Smooth muscle cell (in vitro differentiated cells): Measurements from ENCODE around the gene UBE2O. TPM values are rescaled to one million over a fixed set of nuclear protein-coding genes. Genes with fewer than 3 reads are reported as not detected.

Experiments used
- DNase-seq: peaks from one replicate; lab custom pipeline; 2025; ENCODE audit not compliant: unreplicated experiment; lab: John Stamatoyannopoulos, UW
- H2AFZ ChIP-seq: fragments of 200-600 bp; sonication (generic); 2 replicates; pipeline ENCODE4 v1.6.0; 2016; ENCODE audit warnings: antibody characterized with exemption, low read depth, mild to moderate bottlenecking
- H3F3A ChIP-seq: fragments of 200-600 bp; sonication (generic); 2 replicates; pipeline ENCODE4 v1.6.0; 2017; ENCODE audit warnings: antibody characterized with exemption, low read depth
- H3K27ac ChIP-seq: fragments of 200-600 bp; sonication (generic); 2 replicates; pipeline ENCODE4 v1.5.1; 2016; ENCODE audit warnings: low read depth, mild to moderate bottlenecking
- H3K27me3 ChIP-seq: fragments of 200-600 bp; sonication (generic); 2 replicates; pipeline ENCODE4 v1.6.1; 2016; ENCODE audit warnings: low read depth, mild to moderate bottlenecking
- H3K36me3 ChIP-seq: fragments of 200-600 bp; sonication (generic); 2 replicates; pipeline ENCODE4 v1.5.1; 2016; ENCODE audit warnings: low read depth
- H3K4me1 ChIP-seq: fragments of 200-600 bp; sonication (generic); 2 replicates; pipeline ENCODE4 v1.5.1; 2016; ENCODE audit warnings: low read depth
- H3K4me2 ChIP-seq: fragments of 200-600 bp; sonication (generic); 2 replicates; pipeline ENCODE4 v1.6.0; 2016; ENCODE audit warnings: mild to moderate bottlenecking
- H3K4me3 ChIP-seq: fragments of 200-600 bp; sonication (generic); 2 replicates; pipeline ENCODE4 v1.5.1; 2016; ENCODE audit warnings: mild to moderate bottlenecking
- H3K79me2 ChIP-seq: fragments of 200-600 bp; sonication (generic); 2 replicates; pipeline ENCODE4 v1.6.0; 2016; ENCODE audit warnings: low read depth, mild to moderate bottlenecking
- H3K9ac ChIP-seq: fragments of 200-600 bp; sonication (generic); 2 replicates; pipeline ENCODE4 v1.6.0; 2016; ENCODE audit warnings: low read depth
- H3K9me3 ChIP-seq: fragments of 200-600 bp; sonication (generic); replicated peaks from 2 replicates; pipeline ENCODE4 v1.5.1; 2016; ENCODE audit warnings: low read depth
- H4K20me1 ChIP-seq: fragments of 200-600 bp; sonication (generic); 2 replicates; pipeline ENCODE4 v1.6.0; 2016; ENCODE audit warnings: low read depth
- WGBS: methylation state at CpG from one replicate; pipeline ENCODE4 v1.1.7; 2016; ENCODE audit warnings: low lambda C conversion rate; 5-methylcytosine and 5-hydroxymethylcytosine counted together
- polyA plus RNA-seq: library from polyadenylated mRNA; unstranded; fragments of >200 nt; fragmentation: Nextera tagmentation; extraction: Ambion mirVana; gene quantifications from 2 replicates; pipeline ENCODE4 v1.2.1, GENCODE V29; 2016
- total RNA-seq: library from RNA; depleted of rRNA; stranded (reverse); fragments of >200 nt; gene quantifications from 2 replicates; pipeline ENCODE4 v1.2.3, GENCODE V29; 2014
- TF ChIP-seq, protein P1 (sequence below): fragments of 200-600 bp; sonication (generic); IDR thresholded peaks from 2 replicates; pipeline ENCODE4 v1.5.1; 2017; ENCODE audit warnings: borderline replicate concordance, mild to moderate bottlenecking, antibody characterized with exemption; ENCODE audit not compliant: insufficient read depth, poor library complexity, severe bottlenecking

UBE2O gene
- total and polyA plus RNA-seq, 2 experiments from 2014 or later, result 10.1 to 12.1 TPM

DNA sequence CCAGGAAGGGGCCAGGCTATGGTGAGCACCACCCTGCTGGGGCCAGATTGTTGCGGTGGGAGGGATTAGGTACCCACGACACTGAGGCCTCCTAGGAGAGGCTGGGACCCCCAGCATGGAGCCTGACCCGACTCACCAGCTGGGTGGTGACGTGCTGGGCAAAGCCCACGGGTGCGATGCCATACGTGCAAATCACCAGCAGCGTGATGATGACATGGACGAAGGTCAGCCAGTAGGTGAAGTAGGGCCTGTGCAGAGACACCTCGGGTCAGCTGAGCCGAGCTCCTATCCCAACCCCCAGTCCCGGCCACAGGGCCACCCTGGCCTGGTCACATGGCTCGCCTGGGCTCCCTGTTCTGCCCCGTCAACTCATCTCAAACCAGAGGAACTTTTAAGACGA lies 21.9 kb upstream of the UBE2O start:
- no peak overlapping the region for H3K27ac ChIP-seq
- H3K4me3 ChIP-seq, result no peak overlapping the region
- H3K9me3 ChIP-seq, result no peaks in the 10 kb centered on the region
- 95% methylated on average over 15 of the region's 15 CpGs for WGBS
- H4K20me1 ChIP-seq, result no peaks in the 10 kb centered on the region
- H3F3A ChIP-seq, result no peaks in the 10 kb centered on the region
- no peak overlapping the region for H3K4me2 ChIP-seq
- TF ChIP-seq, protein P1, sequence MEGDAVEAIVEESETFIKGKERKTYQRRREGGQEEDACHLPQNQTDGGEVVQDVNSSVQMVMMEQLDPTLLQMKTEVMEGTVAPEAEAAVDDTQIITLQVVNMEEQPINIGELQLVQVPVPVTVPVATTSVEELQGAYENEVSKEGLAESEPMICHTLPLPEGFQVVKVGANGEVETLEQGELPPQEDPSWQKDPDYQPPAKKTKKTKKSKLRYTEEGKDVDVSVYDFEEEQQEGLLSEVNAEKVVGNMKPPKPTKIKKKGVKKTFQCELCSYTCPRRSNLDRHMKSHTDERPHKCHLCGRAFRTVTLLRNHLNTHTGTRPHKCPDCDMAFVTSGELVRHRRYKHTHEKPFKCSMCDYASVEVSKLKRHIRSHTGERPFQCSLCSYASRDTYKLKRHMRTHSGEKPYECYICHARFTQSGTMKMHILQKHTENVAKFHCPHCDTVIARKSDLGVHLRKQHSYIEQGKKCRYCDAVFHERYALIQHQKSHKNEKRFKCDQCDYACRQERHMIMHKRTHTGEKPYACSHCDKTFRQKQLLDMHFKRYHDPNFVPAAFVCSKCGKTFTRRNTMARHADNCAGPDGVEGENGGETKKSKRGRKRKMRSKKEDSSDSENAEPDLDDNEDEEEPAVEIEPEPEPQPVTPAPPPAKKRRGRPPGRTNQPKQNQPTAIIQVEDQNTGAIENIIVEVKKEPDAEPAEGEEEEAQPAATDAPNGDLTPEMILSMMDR, result no peak
- no peaks in the 10 kb centered on the region for H3K36me3 ChIP-seq
- no peaks in the 10 kb centered on the region for H3K79me2 ChIP-seq
- DNase-seq, result no peak
- no peak overlapping the region for H3K9ac ChIP-seq
- H2AFZ ChIP-seq, result no peak overlapping the region
- H3K27me3 ChIP-seq, result no peaks in the 10 kb centered on the region
- no peaks in the 10 kb centered on the region for H3K4me1 ChIP-seq

- 96% methylated on average over 14 of the region's 14 CpGs for WGBS
Measured at GRCh38 chr17:76474238-76474637, 21.3 kb upstream of the UBE2O start.

DNA sequence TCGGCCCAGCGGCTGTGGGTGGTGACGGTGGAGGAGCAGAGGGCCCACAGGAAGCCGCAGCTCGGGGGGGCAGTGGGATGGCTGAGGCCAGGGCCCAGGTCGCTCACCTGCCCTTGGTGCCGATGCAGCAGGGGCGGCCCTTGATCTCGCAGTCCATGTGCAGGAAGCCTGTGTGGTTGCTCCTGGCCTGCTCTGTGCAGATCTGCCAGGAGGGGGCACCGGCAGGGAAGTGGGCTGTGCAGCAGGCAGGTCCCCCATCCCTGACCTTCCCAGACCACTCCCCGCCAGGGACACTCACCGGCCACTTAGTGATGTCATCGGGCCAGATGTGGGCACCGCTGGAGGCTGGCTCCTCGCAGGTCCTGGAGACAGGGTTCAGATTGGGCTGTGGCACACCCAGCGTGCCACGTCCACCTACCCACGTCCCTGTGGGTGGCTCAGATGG lies 20.6 kb upstream of the UBE2O start:
- Histone ChIP-seq H3K4me3 (no peak overlapping the region), H4K20me1 (no peaks in the 10 kb centered on the region), H3K4me2 (no peak overlapping the region), H2AFZ (no peak overlapping the region), H3K9me3 (no peaks in the 10 kb centered on the region), H3K27me3 (no peaks in the 10 kb centered on the region), H3K4me1 (no peaks in the 10 kb centered on the region), H3K36me3 (no peaks in the 10 kb centered on the region), H3K27ac (no peak overlapping the region), H3K79me2 (no peaks in the 10 kb centered on the region), H3F3A (no peaks in the 10 kb centered on the region), H3K9ac (no peak overlapping the region)
- no peak for DNase-seq
- TF ChIP-seq, protein P1, result peak; percentile 11
- 88% methylated on average over 17 of the region's 18 CpGs for WGBS

More at GRCh38 chr17:76474238-76474637, 21.3 kb upstream of the UBE2O start:
- H3K27me3 ChIP-seq, result no peaks in the 10 kb centered on the region
- H4K20me1 ChIP-seq, result no peaks in the 10 kb centered on the region
- H3K36me3 ChIP-seq, result no peaks in the 10 kb centered on the region
- no peak overlapping the region for H3K9ac ChIP-seq
- H3K4me3 ChIP-seq, result no peak overlapping the region
- no peak overlapping the region for H3K27ac ChIP-seq
- no peak for DNase-seq
- H3K4me2 ChIP-seq, result no peak overlapping the region
- H3K9me3 ChIP-seq, result no peaks in the 10 kb centered on the region
- no peaks in the 10 kb centered on the region for H3K79me2 ChIP-seq
- no peak overlapping the region for H2AFZ ChIP-seq
- TF ChIP-seq, protein P1, result no peak
- H3F3A ChIP-seq, result no peaks in the 10 kb centered on the region
- H3K4me1 ChIP-seq, result no peaks in the 10 kb centered on the region

GRCh38 chr17:76472726-76473125 lies 19.8 kb upstream of the UBE2O start:
- WGBS, result 97% methylated on average over 9 of the region's 11 CpGs
- no peaks in the 10 kb centered on the region for H3K36me3 ChIP-seq
- H3K27me3 ChIP-seq, result no peaks in the 10 kb centered on the region
- no peak overlapping the region for H3K27ac ChIP-seq
- H4K20me1 ChIP-seq, result no peaks in the 10 kb centered on the region
- no peak overlapping the region for H3K4me2 ChIP-seq
- no peaks in the 10 kb centered on the region for H3K9me3 ChIP-seq
- H3K4me1 ChIP-seq, result peaks cover 5% of the 10 kb centered on the region
- DNase-seq, result no peak
- TF ChIP-seq, protein P1, result no peak
- H3F3A ChIP-seq, result no peaks in the 10 kb centered on the region
- H3K4me3 ChIP-seq, result no peak overlapping the region
- no peaks in the 10 kb centered on the region for H3K79me2 ChIP-seq
- H2AFZ ChIP-seq, result no peak overlapping the region
- no peak overlapping the region for H3K9ac ChIP-seq
